GM18499 (cell line): ENCODE data around the gene RPS6KA2.

Experiments
- ATAC-seq: cut with Tn5 transposase; IDR thresholded peaks from one replicate; pipeline ENCODE4 v1.9.1; 2021; ENCODE audit warnings: moderate number of reproducible peaks; ENCODE audit not compliant: insufficient read depth, unreplicated experiment

RPS6KA2 gene

DNA sequence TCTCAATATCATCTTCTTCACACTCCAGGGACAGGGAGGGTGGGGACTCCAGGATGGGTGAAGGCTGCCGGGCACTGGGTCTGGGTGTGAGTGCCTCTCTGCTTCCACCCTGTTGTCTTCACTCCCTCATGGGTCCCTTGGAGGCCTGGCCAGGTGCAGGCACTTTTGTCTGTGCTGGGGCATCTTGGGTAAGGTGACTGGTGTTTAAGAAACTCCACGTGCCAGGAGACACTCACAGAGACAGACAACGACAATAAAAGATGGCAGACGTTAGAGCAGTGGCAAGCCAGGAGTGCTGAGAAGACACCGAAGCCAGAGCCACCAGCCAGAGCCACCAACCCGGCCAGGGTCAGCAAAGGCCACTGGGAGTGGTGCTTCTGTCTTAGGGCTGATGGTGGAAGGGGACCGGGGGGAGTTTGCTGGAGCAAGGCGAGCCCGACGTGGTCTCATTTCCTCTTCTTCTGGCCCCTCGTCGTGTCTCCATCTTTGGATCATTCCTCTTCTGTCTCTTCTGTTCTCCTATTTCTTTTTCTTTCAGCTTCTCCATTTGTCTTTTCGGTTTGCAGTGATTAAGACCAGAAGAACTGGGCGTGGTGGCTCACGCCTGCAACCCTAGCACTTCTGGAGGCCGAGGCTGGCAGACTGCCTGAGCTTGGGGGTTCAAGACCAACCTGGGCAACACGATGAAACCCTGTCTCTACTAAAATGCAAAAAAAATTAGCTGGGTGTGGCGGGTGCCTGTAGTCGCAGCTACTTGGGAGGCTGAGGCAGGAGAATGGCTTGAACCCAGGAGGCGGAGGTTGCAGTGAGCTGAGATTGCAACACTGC, 131.3 kb downstream of the RPS6KA2 start:
- no peak for ATAC-seq

DNA sequence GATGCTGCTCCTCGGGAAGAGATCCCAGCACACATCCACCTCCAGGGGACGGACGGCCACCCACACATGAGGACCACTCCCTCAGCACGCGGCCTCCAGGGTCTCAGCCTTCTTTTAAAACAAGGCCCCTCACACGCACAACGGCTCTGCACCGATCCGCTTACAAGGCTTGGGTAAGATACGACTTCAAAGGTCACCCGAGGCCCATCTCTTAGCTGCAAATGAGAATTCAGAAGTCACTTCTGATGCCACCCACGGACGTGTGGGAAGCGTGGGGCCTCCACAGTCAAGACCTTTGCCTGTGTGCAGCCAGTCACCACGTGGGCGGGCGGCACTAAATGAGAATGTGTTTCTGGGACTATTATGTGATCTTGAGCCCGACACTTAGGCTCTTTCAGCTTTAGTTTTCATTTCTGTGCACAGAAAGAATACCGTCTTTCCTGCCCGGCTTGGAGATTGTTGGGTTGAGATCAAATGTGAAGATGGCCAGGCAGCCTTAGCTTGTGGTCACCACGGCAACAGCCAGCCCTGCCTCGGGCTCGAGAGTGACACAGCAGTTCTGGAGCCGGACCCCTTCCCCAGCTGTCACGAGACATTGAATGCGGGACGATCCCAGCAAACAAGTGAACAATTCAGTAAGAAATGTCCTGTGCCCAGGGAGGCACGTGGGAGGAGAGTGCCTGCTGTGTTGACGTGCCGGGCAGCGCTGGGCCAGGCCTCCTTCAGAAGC, 132.1 kb downstream of the RPS6KA2 start:
- ATAC-seq: no peak

DNA sequence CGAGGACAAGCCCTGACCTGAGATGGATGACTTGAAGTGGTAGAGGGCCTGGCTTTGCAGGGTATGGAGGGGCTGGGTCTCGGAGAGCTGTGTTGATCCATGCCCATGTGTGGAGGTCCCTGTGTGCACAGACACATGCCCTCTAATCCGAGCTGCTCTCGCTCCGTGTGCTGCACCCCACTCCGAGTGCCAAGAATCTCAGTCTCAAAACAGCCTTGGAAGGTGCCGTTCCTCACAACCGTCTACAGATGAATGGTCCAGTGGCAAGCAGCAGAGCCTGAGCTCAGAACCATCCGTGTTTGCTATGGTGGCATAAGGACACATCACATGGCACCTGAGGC, 133.0 kb downstream of the RPS6KA2 start:
- no peak for ATAC-seq

DNA sequence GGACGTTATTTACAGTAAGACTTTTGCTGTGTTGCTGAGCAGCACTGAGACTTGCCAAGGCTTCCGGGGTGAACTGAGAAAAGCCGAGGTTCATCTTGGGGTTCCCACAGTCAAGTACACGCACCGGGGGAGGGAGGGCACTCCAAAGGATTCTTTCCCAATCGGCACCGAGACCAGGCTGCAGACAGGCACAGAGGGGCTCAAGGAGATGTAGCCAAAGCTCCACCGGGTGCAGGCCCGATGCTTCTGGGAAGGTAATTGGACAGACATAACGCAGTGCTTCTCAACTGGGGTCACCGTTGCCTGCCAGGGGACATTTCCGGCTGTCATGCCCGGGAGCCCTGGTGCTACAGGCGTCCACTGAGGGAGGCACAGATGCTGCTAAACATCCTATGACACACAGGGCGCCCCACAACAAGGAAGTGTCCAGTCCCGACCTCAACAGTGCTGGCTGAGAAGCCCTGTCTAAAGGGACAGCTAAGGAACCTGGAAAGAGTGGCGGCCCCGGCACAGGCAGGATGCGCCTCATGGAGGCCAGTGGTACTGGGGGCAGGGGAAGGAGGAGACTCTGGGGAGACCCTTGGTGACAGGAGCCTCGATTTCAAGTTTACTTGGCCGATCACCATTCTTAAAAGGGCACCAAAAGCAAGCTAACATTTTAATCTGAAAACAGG, 133.5 kb downstream of the RPS6KA2 start:
- no peak for ATAC-seq

DNA sequence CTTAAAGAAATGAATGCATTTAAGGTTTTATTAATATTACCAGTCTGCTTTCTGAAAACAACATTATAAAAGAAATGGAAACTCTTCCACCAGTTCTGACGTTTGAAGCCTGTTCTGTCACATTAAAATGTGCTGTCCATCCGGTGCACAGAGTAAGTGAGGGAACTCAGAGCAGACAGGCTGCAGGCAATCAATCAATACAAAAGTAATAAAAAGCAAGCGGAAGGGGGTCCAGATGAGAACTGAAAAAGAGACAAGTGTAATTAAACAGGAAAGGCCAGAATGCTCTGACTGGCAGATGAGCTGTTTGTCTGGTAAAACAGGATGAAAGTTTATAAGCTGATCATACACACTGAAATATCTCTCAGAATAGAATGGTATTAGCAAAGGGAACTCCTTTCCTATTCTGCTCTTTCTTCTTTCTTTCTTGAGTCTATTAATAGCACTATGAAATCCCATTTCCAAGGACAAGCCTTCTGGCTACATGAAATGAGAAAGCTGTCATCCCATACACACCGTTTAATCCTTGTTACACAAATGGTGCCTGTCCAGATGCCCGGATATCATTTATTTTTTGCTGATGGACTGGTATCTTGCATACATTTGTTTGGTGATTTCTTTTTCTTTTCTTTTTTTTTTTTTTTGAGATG, 134.8 kb downstream of the RPS6KA2 start:
- ATAC-seq: no peak

DNA sequence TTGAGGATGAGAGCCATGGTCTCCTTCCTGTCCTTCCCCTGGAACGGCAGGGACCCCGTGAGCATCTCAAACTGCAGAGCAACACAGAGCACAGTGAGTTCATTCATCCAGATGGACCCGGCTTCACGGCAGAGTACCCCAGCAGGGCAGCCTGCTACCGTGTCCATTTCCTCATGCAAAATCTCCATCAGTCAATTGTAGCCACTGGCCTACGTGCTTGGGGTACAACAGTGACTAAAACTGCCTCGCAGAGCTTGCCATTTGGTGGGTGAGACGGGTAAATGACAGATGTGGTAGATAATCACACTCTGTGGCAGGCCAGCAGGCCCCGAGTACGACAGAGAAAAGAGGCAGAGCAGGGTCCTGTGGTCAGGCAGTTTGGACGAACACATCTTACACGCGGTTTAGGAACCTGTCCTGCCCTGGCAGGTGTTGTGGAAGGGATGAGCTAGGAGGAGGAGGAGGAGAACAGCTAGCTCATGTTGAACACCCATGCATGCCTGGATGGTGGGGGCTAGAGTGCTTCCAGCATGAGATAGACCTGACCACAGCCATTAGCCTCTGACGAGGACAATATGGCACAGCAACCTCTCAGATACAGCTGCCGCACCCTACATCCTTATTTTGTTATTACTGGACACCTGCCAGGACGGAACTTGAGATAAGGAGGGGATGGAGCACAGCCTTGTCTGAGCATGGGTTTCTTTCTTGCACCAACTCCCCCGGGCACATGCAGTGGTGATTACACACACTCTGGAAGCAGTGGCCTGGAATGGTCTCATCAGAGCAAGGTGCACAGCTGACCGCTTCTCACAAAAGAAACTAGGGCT, 136.2 kb downstream of the RPS6KA2 start:
- no peak for ATAC-seq

DNA sequence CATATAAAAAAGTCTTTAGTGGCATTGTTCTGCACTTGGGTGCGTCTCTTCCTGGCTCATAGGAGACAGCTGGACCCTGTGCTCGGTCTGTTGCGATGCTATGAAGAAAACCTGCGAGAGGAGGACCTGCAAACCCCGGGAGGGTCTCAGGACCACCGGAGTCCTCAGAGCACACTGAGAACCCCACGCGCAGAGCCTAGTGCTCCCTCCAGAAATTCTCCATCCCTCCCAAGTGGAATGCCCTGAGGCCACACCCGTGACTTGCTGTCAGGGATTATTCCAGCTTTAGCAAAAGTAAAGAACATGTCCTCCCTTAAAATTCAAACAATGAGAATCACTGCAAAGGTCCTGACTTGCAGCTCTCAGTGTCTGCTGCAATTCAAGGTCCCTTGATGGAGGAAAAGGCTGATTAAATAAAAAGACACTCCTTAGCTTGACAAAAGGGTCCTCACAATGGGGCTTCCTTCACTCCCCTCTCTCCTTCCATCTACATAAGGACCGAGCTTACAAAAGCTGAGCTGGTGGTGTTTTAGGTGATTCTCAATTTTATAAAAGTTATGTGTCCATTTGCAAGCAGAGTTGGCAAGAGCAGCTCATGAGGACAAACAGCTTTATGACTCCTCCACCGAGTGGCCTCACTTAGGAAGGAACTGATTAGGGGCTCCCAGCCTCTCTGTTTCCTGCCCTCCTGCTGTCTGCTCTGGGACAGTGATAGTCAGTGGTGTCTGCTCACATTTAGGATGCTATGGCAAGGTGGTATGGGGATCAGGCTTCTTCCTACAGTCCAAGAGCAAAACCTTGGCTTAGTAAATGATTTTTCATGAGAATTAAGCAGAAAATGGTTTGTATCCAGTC, 137.5 kb downstream of the RPS6KA2 start:
- ATAC-seq: no peak

DNA sequence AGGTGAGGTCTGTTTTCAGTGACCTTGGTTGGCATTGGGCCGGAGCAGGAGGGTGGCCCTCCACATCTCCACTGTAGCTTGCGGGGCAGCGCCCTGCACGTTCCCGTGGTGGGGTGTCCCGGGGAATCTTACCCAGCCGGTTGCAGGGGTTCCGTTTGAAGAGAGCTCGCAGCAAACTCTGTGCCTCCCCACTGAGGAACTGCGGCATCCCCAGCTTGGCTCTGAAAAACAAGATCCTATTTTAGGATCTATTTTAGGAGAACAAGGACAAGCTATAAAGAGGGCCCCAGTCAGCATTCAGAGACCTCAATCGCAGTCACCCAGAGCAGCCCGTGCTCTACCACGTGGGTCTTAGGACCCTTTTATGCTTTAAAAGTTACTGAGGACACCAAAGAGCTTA, 138.3 kb downstream of the RPS6KA2 start:
- ATAC-seq: no peak

DNA sequence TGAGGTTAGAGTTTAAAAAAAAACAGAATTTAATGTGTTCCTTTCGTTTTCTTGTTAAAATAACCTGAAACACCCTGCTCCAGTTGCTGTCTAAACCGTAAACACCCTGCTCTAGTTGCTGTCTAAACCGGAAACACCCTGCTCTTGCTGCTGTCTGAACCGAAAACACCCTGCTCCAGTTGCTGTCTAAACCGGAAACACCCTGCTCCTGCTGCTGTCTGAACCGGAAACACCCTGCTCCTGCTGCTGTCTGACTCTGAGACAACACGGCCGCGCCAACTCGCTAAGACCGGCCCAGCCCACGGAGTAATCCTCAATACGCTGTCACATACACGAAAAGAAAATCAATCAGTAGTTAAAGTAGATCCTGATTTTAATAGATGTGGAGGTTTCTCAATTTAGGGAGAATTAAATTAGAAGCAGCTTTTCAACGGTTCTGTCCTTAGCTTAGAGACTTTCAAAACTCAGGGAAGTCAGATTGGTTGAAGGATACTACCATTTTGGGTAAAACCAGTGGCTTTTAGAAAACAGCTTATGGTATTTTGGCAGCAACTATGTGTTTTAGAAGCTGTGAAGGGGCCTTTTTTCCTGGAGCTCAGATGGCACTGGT, 138.9 kb downstream of the RPS6KA2 start:
- no peak for ATAC-seq

DNA sequence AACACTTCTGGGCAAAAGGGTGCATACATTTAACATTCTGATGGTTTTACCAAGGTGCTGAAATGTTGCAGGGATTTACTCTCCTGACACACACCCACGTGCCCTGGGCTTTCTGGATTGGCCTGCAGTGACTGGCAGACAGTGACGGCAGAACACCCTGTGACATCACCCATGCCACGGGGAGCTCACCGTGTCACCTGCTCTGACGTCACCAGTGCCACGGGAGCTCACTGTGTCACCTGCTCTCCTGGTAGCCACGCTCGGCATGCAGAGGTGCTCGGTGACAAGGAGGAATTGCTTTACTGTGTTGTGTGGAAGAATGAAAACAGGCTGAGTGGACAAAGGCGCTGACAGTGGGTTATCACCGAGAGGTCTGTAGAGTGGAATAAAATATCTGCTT, 139.9 kb downstream of the RPS6KA2 start:
- no peak for ATAC-seq

DNA sequence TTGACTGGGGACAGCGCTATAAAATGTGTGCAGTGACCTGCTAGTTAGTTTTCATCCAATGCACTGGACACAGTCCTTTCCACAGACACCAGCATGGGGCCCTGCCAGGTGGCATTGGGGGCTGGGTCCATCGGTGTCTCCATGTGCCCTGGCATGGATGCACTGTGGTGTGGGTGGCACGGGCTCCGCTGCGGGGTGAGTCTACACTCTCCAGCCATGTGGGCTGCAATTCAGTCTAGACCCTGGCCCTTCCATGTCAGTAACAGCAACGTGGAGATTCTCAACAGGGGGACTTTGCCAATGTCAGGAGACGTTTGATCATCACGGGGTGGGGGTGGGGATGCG, 140.5 kb downstream of the RPS6KA2 start:
- no peak for ATAC-seq

DNA sequence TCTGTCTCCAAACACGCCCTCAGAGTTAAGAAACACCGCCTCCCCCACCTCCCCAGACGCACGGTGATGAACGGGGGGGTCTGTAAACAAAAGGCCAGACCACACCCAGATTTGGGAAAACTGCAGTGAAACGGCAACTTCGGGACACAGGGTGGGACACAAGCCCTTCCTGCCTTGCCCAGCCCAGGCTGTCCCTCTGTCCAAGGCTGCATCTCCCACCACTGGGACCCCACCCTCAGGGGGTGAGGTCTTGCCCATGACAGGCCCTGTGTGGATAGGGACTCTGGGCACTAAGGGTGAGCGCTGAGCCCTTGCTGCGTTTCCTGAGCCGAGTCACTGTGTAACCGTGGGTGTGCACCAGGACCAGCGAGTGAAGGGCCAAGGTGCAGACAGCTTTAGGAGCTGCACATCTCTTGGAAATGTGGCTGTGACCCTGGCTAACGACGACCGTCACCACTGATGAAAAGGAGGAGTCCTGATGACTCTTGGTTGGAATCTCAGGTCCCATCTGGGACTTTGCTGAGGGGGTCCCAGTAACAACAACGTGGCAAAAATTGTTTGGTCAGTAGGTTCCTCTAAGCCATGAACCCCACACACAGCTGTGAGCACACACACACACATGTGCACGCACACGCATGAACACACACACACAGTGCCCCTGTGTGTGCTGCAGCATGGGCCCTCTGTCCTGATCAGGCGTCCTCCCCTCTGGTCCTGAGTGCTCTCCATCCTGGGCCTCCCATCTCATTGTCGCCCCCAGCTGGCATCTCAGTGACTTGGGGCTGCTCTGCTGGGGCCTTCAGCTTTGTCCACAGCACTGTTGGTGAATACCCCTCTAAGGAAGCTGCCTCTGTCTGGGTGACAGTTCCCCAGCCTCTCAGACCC, 141.2 kb downstream of the RPS6KA2 start:
- ATAC-seq: no peak

DNA sequence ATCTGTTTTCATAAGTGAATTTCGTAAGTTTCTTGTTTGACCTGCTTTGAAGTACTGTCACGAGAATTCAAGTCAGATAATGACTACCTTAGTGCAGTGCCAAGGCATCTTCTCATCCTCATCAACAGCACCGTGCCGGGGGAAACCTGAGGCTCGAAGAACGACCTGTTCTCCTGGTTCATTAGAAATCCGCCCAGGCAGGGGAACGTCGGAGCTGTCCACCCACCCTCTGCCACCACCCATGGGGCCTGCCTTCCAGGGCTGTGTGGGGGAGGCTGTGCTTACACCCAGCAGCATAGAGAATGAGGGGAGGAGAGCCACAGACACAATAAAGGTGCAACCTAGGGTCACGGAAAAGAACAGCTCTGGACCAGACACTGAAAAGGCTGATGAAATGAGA, 142.2 kb downstream of the RPS6KA2 start:
- no peak for ATAC-seq

DNA sequence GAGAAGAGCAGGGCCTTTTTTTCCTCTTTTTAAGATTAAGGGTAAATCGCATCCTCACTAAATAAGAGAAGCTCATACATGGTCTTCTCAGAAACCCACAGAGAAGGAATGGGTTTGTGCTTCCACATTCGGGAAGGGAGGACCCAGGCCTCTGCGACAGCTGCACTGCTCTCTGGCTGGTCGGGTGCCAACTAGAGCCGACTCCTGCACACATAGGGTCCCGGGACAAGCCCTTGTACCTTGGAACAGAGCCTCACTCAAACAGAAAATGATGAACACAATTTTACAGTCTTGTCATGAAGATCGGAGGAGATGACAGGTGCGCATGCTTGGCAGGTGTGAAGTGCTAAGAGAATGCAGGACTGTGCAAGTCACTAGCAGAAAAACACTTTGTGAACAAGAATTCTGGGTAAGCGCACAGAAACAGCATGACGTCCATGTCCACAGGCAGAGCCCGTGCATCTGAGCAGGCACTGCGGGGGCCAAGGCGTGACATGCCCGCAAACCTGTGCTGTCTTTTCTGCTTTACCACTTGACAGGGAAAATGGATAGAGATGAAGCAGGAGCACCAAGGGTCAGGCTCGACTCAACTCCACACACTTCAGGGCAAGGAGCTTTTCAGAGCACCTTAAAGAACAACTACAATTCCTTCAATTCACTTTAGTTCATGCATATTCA, 143.3 kb downstream of the RPS6KA2 start:
- no peak for ATAC-seq

DNA sequence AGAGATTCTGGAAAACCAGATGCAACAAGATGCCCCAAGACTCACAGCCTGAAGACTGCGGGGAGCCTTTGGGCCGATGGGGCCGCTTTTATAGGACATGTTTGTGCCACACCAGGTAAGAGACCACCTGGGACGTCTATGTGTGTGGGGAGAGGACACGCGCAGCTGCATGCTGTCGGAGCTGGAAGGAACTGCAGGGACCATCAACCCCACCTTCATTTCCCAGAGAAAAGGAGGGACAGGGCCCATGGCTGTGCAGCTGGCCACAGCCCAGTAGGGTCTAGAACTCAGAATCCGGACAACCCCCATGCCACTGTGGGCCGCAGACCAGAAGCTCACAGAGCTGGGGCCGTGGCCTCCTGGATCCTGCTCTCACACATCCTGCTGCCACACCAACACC, 144.0 kb downstream of the RPS6KA2 start:
- ATAC-seq: no peak

DNA sequence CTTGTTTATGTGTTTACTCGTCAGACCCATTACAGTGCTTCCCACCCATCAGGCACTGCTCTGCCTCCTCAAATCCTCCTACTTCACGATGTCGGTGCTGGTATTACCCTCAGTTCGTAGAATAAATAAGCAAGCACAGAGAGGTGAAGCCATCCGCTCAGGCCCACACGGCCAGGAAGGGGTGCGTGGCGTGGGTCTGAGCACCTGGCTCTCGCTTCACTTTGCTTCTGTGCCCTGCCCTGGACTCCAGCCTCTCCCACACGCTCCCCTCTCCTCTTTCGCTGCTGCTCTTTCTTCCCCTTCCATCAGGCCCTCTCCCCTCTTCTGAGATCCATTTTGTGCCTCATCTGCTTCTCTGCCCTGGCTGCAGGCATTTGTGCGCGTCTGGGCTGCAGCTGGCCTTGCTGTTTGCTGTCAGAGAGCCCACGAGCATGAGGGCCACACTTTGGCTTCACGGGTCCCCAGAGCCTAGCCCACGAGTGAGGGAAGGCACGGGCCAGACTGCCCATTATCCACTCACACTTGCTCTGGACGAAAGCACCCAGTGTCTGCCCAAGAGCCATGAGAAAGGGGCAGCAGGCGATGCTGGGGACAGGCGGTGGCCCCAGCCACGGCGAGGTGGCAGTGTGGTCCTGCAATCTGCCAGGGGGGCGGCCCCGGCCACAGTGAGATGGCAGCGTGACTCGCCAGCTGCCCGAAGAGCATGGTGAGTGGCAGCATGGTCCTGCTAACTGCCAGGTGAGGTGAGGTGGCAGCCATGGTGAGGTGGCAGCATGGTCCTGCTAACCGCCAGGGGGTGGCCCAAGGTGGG, 148.1 kb downstream of the RPS6KA2 start:
- ATAC-seq: no peak
